K562 (cell line): ENCODE results near the gene FSTL3. TPM values are rescaled to one million over a fixed set of nuclear protein-coding genes. Genes with fewer than 3 reads are reported as not detected.
A peak's percentile ranks its signal among the peaks of the same experiment; 100 is the strongest.

ENCODE experiments used
- ATAC-seq: fragments of 200-7000 bp; cut with Tn5 transposase; 3 replicates; pipeline ENCODE4 v1.9.1; 2020; ENCODE audit warnings: moderate library complexity
- BruUV-seq: library from RNA; stranded (reverse); fragments of 400-500 nt; replicated peaks from 2 replicates; lab custom pipeline; 2021; lab: Mats Ljungman, UMichigan
- CTCF ChIA-PET: fragments of 300-600 bp; formaldehyde crosslinking; extraction: SDS; loops from one replicate; lab custom pipeline; 2021; ENCODE audit warnings: low intra/inter-chr PET ratio; lab: Yijun Ruan, JAX
- POLR2A ChIA-PET: fragments of 300-600, 350-650 bp; sonication (Branson Sonifier 250); formaldehyde crosslinking; extraction: SDS; loops from one replicate; lab custom pipeline; 2021; ENCODE audit warnings: antibody characterized with exemption, inconsistent platforms; lab: Yijun Ruan, JAX
- DNase-seq, 4 experiments: peaks; one replicate each; pipeline versions ENCODE4 v3.0.0 to v3.0.0-alpha.2; 2011 to 2018; ENCODE audit warnings: low spot score in 3 of 4, mixed read lengths in 3 of 4; ENCODE audit errors: extremely low read depth in 1 of 4
- FAIRE-seq: peaks from 2 replicates; lab custom pipeline; 2011; peaks lifted over from hg19 to GRCh38; lab: Jason Lieb, UNC
- H2AFZ ChIP-seq: 2 replicates; pipeline ENCODE4 v1.6.0; 2011; ENCODE audit warnings: low read depth, low read length, control low read depth, inconsistent platforms
- H3K27ac ChIP-seq: fragments of 200-600 bp; 3 replicates; pipeline ENCODE4 v1.8.0; 2011; ENCODE audit warnings: low read depth, mild to moderate bottlenecking, control low read depth, inconsistent platforms, low read length, moderate library complexity, mixed read lengths; ENCODE audit errors: extremely low read depth
- H3K27me3 ChIP-seq, 2 experiments: fragments of 300-600 bp in 1 of 2; 2 replicates in 1 of 2; 3 replicates in 1 of 2; pipeline versions ENCODE4 v1.6.0 to v1.8.0; 2011; ENCODE audit warnings: inconsistent platforms in 2 of 2, low read length in 2 of 2, mild to moderate bottlenecking in 1 of 2, mixed read lengths in 1 of 2, moderate library complexity in 1 of 2; ENCODE audit not compliant: control insufficient read depth in 2 of 2, insufficient read depth in 2 of 2
- H3K36me3 ChIP-seq: fragments of 300-600 bp; 3 replicates; pipeline ENCODE4 v1.8.0; 2011; ENCODE audit warnings: mild to moderate bottlenecking, low read length, inconsistent platforms; ENCODE audit not compliant: control insufficient read depth, insufficient read depth
- H3K4me1 ChIP-seq, 2 experiments: fragments of 200-600 bp in 1 of 2; replicated peaks in 1 of 2; 2 replicates in 1 of 2; 3 replicates in 1 of 2; pipeline versions ENCODE4 v1.5.1 to v1.8.0; 2011; ENCODE audit warnings: inconsistent platforms in 2 of 2, low read length in 2 of 2, mild to moderate bottlenecking in 1 of 2, mixed read lengths in 1 of 2, moderate library complexity in 1 of 2; ENCODE audit not compliant: control insufficient read depth in 2 of 2, insufficient read depth in 2 of 2
- H3K4me2 ChIP-seq: 2 replicates; pipeline ENCODE4 v1.6.1; 2011; ENCODE audit warnings: low read length, control low read depth, inconsistent platforms, mixed read lengths; ENCODE audit not compliant: insufficient read depth
- H3K4me3 ChIP-seq: fragments of 200-600 bp; sonication (generic), shearing (Covaris generic); 2 replicates; pipeline ENCODE4 v1.5.1; 2016; ENCODE audit warnings: control low read depth, inconsistent platforms
- H3K79me2 ChIP-seq: fragments of 200-600 bp; 3 replicates; pipeline ENCODE4 v1.8.0; 2011; ENCODE audit warnings: low read length, inconsistent platforms; ENCODE audit not compliant: control insufficient read depth, insufficient read depth
- H3K9ac ChIP-seq, 2 experiments: 2 replicates each; pipeline versions ENCODE4 v1.6.0 to v1.6.1; 2011; ENCODE audit warnings: low read depth in 2 of 2, low read length in 2 of 2, control low read depth in 1 of 2, inconsistent platforms in 1 of 2, mild to moderate bottlenecking in 1 of 2, mixed read lengths in 1 of 2; ENCODE audit not compliant: insufficient read depth in 1 of 2
- H3K9me1 ChIP-seq: one replicate; pipeline ENCODE4 v1.6.0; 2011; ENCODE audit warnings: inconsistent platforms, mild to moderate bottlenecking, low read length, moderate library complexity; ENCODE audit not compliant: control insufficient read depth, insufficient read depth
- H3K9me3 ChIP-seq: replicated peaks from 2 replicates; pipeline ENCODE4 v1.5.1; 2011; ENCODE audit warnings: low read depth, low read length, inconsistent platforms; ENCODE audit not compliant: control insufficient read depth, insufficient read depth
- H4K20me1 ChIP-seq: replicated peaks from 2 replicates; pipeline ENCODE4 v1.6.1; 2011; ENCODE audit warnings: low read length, inconsistent platforms, mixed read lengths; ENCODE audit not compliant: control insufficient read depth, insufficient read depth
- ARNT ChIP-seq, 2 experiments: fragments of 450-650 bp; IDR thresholded peaks; 2 replicates each; pipeline ENCODE4 v1.6.1; 2016; ENCODE audit warnings: mild to moderate bottlenecking in 1 of 2
- CBX5 ChIP-seq: IDR thresholded peaks from 2 replicates; pipeline ENCODE4 v1.6.1; 2014; ENCODE audit warnings: low read depth, borderline replicate concordance
- EGR1 ChIP-seq: fragments of 450-650 bp; conservative IDR thresholded peaks from 2 replicates; pipeline ENCODE4 v1.6.1; 2017; ENCODE audit warnings: mild to moderate bottlenecking
- ELF1 ChIP-seq: fragments of 200-800 bp; sonication (Bioruptor generic); IDR thresholded peaks from 2 replicates; pipeline ENCODE4 v1.6.1; 2016; ENCODE audit warnings: missing genetic modification characterization, missing compliant biosample characterization
- FIP1L1 ChIP-seq: fragments of 200-400 bp; formaldehyde crosslinking; IDR thresholded peaks from 2 replicates; pipeline ENCODE4 v1.6.1; 2018; ENCODE audit warnings: mild to moderate bottlenecking, low read depth, low read length; ENCODE audit not compliant: poor library complexity, severe bottlenecking
- HNRNPUL1 ChIP-seq: fragments of 200-400 bp; formaldehyde crosslinking; IDR thresholded peaks from 2 replicates; pipeline ENCODE4 v1.6.1; 2017; ENCODE audit warnings: low read length
- L3MBTL2 ChIP-seq: fragments of 450-650 bp; IDR thresholded peaks from 2 replicates; pipeline ENCODE4 v1.6.1; 2016; ENCODE audit warnings: mild to moderate bottlenecking, moderate library complexity
- MEF2A ChIP-seq: IDR thresholded peaks from 2 replicates; pipeline ENCODE4 v1.6.1; 2011; ENCODE audit warnings: low read depth, mild to moderate bottlenecking, low read length, moderate library complexity; ENCODE audit not compliant: control insufficient read depth
- MYNN ChIP-seq, 2 experiments: sonication (generic); formaldehyde crosslinking in 1 of 2; IDR thresholded peaks; 2 replicates each; pipeline versions ENCODE4 v1.5.0 to v1.6.1; 2016 to 2020; ENCODE audit warnings: antibody characterized with exemption in 1 of 2, missing genetic modification reagents in 1 of 2
- ZNF239 ChIP-seq: fragments of 250-450 bp; sonication (Bioruptor Pico); IDR thresholded peaks from 2 replicates; pipeline ENCODE4 v1.4.0; 2020; ENCODE audit warnings: mild to moderate bottlenecking
- ZNF384 ChIP-seq: IDR thresholded peaks from 2 replicates; pipeline ENCODE4 v1.6.1; 2012; ENCODE audit warnings: low read depth, low read length, improper control_type of control experiment
- WGBS: fragments of 100-300 bp; shearing (Covaris generic); methylation state at CpG from one replicate; pipeline ENCODE4 v1.1.6; 2016; ENCODE audit warnings: low coverage, mixed read lengths; ENCODE audit not compliant: insufficient coverage; ENCODE audit errors: missing lambda C conversion rate; 5-methylcytosine and 5-hydroxymethylcytosine counted together
- in situ Hi-C: fragments of 300-500 bp; cut with MboI; formaldehyde crosslinking; loops from 4 replicates; pipeline ENCODE4 v1.15.0; 2018; ENCODE audit warnings: inconsistent platforms, mixed read lengths
- intact Hi-C: fragments of 100-400 bp; cut with micrococcal nuclease; formaldehyde crosslinking; loops from 2 replicates; pipeline ENCODE4 v1.14.2; 2022
- polyA plus RNA-seq, 8 experiments: library from polyadenylated mRNA; depleted of rRNA in 4 of 8; stranded (reverse) in 5 of 8; unstranded in 3 of 8; fragments of >200 nt; fragmentation: Nextera tagmentation in 2 of 8; fragmentation: Illumina TruSeq in 1 of 8; extraction: Ambion mirVana in 2 of 8; extraction: Trizol in 1 of 8; gene quantifications; 2 replicates each; pipeline versions ENCODE4 v1.2.1 to v1.2.3, GENCODE V29; 2011 to 2014; ENCODE audit warnings: inconsistent platforms in 1 of 8, missing spikeins in 1 of 8
- total RNA-seq, 7 experiments: library from RNA; depleted of rRNA in 6 of 7; stranded (reverse); fragments of >200 nt in 6 of 7; fragmentation: Illumina TruSeq in 2 of 7; extraction: Trizol in 2 of 7; gene quantifications; 2 replicates each; pipeline versions ENCODE4 v1.2.1 to v1.2.3, GENCODE V29; 2011 to 2021; ENCODE audit warnings: low replicate concordance in 1 of 7
- TF ChIP-seq, protein P1 (sequence below): sonication (generic); formaldehyde crosslinking; IDR thresholded peaks from 2 replicates; pipeline ENCODE4 v1.8.1; 2023; ENCODE audit warnings: mild to moderate bottlenecking, missing genetic modification reagents
- TF ChIP-seq, protein P2 (sequence below): fragments of 250-450 bp; sonication (Bioruptor Pico); IDR thresholded peaks from 2 replicates; pipeline ENCODE4 v1.4.0; 2020; ENCODE audit warnings: mild to moderate bottlenecking, moderate library complexity
- TF ChIP-seq, protein P3 (sequence below): IDR thresholded peaks from 2 replicates; pipeline ENCODE4 v1.6.1; 2016; ENCODE audit warnings: missing genetic modification characterization, missing compliant biosample characterization

FSTL3 gene
- total and polyA plus RNA-seq, 9 of the 15 experiments (the other 6 are each of a cell fraction or from before 2014, with no cell fraction given), result 0.35 to 6.8 (median 4.2) TPM; not detected in 1

DNA sequence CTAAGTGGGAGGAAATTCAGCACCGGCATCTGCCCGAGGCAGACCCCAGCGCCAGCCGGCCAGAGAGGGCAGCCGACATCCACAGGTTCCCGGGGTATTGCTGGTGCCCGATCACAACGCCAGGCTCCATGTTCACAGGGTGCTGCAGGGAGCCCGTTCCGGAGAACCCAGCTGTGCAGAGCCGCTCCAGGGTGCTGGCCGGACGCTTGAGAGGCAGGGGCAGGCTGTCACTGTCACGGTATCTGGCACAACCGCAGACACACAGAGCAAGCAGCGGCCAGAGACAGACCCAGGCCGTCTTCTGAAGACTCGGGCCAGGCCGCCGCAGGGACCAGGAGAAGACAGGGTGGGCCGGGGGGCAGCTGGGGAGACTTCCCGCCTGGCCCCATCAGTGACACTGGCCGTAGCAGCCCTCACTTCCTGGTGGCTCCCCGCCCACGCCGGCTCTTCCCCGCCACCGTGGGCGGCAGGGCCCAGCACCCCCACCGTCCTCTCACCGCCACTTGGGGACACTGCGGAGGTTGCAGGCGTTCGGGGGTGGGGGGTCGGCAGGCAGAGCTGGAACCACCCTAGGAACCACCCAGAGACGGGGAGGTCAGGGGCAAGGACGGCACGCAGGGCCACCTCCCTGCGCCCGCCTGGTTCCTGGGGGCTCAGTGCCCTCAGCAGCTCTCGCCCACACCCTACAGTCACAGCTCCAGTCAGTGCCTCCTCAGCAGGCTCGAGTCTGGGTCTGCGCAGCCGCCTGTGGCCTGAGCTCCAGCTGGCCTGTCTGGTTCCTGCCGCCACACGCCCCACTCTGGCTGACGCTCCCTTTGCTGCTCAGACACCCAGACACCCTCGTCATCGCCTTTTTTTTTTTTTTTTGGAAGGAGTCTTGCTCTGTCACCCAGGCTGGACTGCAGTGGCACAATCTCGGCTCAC is 17.0 kb upstream of the FSTL3 start:
- in situ Hi-C loops, result no loop called here
- CTCF ChIA-PET, result no interaction called here
- peaks cover 52% of the 10 kb centered on the region for H4K20me1 ChIP-seq
- TF ChIP-seq L3MBTL2, result no peak
- TF ChIP-seq, protein P1, sequence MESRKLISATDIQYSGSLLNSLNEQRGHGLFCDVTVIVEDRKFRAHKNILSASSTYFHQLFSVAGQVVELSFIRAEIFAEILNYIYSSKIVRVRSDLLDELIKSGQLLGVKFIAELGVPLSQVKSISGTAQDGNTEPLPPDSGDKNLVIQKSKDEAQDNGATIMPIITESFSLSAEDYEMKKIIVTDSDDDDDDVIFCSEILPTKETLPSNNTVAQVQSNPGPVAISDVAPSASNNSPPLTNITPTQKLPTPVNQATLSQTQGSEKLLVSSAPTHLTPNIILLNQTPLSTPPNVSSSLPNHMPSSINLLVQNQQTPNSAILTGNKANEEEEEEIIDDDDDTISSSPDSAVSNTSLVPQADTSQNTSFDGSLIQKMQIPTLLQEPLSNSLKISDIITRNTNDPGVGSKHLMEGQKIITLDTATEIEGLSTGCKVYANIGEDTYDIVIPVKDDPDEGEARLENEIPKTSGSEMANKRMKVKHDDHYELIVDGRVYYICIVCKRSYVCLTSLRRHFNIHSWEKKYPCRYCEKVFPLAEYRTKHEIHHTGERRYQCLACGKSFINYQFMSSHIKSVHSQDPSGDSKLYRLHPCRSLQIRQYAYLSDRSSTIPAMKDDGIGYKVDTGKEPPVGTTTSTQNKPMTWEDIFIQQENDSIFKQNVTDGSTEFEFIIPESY, result peak; percentile 82; the same call in 1 of the 2 replicates
- TF ChIP-seq ARNT (IDR thresholded peaks at IDR 0.05), result no peak
- no peak for TF ChIP-seq HNRNPUL1
- TF ChIP-seq, protein P2, sequence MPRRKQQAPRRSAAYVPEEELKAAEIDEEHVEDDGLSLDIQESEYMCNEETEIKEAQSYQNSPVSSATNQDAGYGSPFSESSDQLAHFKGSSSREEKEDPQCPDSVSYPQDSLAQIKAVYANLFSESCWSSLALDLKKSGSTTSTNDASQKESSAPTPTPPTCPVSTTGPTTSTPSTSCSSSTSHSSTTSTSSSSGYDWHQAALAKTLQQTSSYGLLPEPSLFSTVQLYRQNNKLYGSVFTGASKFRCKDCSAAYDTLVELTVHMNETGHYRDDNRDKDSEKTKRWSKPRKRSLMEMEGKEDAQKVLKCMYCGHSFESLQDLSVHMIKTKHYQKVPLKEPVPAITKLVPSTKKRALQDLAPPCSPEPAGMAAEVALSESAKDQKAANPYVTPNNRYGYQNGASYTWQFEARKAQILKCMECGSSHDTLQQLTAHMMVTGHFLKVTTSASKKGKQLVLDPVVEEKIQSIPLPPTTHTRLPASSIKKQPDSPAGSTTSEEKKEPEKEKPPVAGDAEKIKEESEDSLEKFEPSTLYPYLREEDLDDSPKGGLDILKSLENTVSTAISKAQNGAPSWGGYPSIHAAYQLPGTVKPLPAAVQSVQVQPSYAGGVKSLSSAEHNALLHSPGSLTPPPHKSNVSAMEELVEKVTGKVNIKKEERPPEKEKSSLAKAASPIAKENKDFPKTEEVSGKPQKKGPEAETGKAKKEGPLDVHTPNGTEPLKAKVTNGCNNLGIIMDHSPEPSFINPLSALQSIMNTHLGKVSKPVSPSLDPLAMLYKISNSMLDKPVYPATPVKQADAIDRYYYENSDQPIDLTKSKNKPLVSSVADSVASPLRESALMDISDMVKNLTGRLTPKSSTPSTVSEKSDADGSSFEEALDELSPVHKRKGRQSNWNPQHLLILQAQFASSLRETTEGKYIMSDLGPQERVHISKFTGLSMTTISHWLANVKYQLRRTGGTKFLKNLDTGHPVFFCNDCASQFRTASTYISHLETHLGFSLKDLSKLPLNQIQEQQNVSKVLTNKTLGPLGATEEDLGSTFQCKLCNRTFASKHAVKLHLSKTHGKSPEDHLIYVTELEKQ, result no peak
- no peak for TF ChIP-seq MYNN (IDR thresholded peaks at IDR 0.05)
- no peak for TF ChIP-seq MYNN (CRISPR knock-in tag; IDR thresholded peaks at IDR 0.05)
- no peak for TF ChIP-seq CBX5
- peak; percentile 2 for TF ChIP-seq FIP1L1
- TF ChIP-seq MEF2A, result no peak
- TF ChIP-seq, protein P3, sequence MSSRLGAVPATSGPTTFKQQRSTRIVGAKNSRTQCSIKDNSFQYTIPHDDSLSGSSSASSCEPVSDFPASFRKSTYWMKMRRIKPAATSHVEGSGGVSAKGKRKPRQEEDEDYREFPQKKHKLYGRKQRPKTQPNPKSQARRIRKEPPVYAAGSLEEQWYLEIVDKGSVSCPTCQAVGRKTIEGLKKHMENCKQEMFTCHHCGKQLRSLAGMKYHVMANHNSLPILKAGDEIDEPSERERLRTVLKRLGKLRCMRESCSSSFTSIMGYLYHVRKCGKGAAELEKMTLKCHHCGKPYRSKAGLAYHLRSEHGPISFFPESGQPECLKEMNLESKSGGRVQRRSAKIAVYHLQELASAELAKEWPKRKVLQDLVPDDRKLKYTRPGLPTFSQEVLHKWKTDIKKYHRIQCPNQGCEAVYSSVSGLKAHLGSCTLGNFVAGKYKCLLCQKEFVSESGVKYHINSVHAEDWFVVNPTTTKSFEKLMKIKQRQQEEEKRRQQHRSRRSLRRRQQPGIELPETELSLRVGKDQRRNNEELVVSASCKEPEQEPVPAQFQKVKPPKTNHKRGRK, result no peak
- peak; percentile 32; the same call in 1 of the 2 replicates for TF ChIP-seq ZNF384
- no peak for TF ChIP-seq ELF1
- TF ChIP-seq EGR1, result peak; percentile 82
- no peak for TF ChIP-seq ZNF239 (CRISPR knock-in tag)

More for the DNA sequence above, 17.0 kb upstream of the FSTL3 start:
- ATAC-seq, result no peak
- no TSS peak for BruUV-seq
- H3K9me1 ChIP-seq, result peaks cover 14% of the 10 kb centered on the region
- H3K9me3 ChIP-seq, result peaks cover 5% of the 10 kb centered on the region
- H3K4me2 ChIP-seq, result no peak overlapping the region
- H3K79me2 ChIP-seq, result peaks cover 86% of the 10 kb centered on the region
- H3K27me3 ChIP-seq, result no peaks in the 10 kb centered on the region
- H3K27ac ChIP-seq, result no peak overlapping the region; the same call in 2 of the 3 replicates
- FAIRE-seq, result no peak
- peaks cover 71% of the 10 kb centered on the region; the same call in 2 of the 3 replicates for H3K36me3 ChIP-seq
- H3K9ac ChIP-seq, result peak overlapping the region in 1 of 2 experiments; percentile 81; a peak in 2 of 4 replicates
- H3K4me3 ChIP-seq, result no peak overlapping the region
- intact Hi-C loops, result no loop called here
- H3K4me1 ChIP-seq, result peaks cover 19 to 79% of the 10 kb centered on the region in 2 experiments
- no peak overlapping the region for H2AFZ ChIP-seq
- 91% methylated on average over 29 of the region's 50 CpGs for whole genome bisulfite sequencing
- POLR2A ChIA-PET, result interaction anchor here (0.5 to 1.5 kb wide), 5 partner anchors 9 to 25 kb away, joined by 3 to 4 read pairs (median 3); no protein-coding TSS in a partner anchor
- peak in 2 of 4 experiments; percentile 47 to 53 for DNase-seq
